GM18526 (cell line): ENCODE data around the gene EPHB4.

Experiments used
- POLR2A ChIP-seq: IDR thresholded peaks from 3 replicates; pipeline ENCODE4 v1.6.1; 2011; ENCODE audit not compliant: insufficient read length; ENCODE audit errors: extremely low read depth

EPHB4 gene

DNA sequence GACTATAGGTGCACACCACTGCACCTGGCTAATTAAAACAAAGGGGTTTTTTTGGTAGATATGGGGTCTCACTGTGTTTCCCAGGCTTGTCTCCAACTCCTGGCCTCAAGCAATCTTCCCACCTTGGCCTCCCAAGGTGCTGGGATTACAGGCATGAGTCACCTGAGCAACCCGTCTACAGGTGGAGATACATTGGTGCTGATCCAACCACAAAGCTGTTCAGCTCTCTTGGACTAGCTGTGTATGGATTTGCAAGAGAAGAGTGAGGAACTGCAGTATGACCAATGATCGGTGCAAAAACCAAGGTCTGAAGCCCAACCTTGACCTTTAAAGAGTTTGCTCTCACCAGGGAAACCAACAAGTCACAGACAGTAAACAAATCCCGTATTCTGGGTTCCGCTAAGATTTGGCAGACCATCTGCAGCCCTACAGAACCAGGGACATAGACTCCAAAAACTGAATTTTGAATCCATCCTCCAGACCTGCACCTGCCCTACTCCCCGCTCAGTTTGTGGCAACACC lies 18.9 kb downstream of the EPHB4 start:
- no peak for TF ChIP-seq POLR2A

DNA sequence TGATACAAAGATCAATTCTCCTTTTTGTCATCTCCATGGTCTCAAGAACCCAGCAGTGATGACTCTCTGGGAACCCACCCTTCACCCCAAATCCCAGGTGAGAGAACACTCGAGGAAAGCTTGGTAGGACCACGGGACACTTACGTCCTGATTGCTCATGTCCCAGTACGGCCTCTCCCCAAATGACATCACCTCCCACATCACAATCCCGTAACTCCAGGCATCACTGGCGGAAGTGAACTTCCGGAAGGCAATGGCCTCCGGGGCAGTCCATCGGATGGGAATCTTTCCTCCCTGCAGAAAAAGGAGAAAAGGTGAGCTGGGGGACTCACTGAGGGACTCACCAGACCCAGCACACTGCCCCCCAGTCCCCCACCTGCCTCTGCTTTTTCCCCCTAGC lies 21.0 kb downstream of the EPHB4 start:
- no peak for TF ChIP-seq POLR2A

DNA sequence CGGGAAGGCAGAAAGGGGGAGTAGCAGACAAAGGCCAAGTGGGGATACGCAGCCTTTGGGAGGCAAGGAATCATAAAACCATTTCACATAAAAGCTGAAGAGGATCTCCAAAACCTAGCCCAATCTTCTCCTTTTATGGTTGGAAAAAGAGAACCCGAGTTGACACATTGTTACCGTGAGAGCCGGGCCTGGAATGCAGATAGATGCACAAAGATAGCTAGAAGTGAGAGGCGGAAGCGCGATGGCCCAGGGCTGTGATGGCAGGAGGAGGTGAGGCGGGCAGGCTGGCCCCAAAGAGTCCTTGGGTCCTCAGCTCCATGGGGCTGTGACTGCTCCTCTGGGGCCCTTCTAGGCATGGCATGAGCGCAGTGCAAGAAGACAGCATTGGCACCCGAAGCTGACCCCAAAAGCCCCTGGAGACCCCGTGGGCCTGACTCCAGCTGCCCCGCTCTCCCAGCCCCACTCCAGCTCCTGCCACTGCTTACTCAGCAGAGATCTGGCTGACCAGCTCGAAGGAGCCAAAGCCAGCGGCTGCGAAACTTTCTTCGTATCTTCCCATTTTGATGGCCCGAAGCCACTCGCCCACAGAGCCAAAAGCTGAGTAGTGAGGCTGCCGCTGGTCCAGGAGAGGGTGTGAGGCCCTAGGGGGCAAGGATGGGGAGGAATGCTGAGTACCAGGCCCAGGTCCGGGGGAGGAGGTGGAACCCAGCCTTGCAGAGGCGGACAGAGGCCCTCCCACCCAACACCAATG lies 22.5 kb downstream of the EPHB4 start:
- no peak for TF ChIP-seq POLR2A

DNA sequence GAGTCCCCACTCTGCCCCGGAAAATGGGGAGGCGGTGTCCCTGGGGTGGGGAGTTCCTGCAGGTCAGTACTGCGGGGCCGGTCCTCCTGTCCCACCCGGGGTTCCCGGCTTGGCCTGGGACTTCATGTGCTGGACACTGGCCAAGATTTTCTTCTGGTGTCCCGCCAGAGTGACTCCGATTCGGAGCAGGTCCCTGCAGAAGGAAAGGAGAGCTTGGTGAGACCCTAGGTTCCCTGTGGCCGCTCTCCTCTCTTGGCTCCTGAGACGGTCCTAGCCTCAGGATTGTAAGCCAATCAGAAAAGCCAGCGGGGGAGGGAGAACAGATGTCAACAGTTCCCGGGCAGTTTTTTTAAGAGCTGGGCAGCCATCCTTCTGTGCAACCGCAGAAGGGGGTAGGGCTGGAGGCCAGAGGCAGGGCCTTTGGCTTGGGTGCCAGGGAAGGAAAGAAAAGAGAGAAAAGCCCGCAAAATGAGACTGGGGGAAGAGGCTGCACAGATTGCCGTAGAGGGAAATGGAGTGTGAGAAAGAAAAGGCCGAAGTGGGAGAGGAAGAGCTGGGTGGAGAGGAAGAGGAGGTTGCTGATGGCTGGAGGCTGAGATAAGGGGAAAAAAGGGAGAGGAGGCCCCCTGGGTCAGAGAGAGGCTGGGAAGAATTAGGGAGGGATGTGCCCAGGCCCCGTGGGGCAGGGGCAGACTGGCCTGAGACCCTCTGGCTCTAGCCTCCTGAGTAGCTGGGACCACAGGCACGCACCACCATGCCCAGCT lies 23.7 kb downstream of the EPHB4 start:
- TF ChIP-seq POLR2A = peak; percentile 15

DNA sequence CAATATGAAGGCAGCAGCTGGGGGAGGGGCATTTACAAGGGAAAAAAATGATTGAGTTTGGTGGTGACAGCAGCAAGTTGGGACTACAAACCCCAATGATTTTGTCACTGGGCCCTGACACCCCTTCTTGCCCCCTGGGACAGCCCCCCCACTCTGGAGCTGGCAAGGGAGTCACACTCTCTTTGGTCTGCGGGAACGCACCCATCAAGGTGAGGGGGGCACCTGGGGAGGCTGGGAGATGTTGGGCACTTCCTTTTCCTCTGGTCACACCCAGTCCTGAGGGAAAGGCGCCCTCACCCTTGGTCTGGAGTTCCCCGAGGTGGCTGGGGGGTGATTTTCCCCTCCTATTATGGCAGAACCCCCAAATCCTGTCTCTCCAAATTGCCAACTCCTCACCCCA lies 24.4 kb downstream of the EPHB4 start:
- TF ChIP-seq POLR2A = no peak

DNA sequence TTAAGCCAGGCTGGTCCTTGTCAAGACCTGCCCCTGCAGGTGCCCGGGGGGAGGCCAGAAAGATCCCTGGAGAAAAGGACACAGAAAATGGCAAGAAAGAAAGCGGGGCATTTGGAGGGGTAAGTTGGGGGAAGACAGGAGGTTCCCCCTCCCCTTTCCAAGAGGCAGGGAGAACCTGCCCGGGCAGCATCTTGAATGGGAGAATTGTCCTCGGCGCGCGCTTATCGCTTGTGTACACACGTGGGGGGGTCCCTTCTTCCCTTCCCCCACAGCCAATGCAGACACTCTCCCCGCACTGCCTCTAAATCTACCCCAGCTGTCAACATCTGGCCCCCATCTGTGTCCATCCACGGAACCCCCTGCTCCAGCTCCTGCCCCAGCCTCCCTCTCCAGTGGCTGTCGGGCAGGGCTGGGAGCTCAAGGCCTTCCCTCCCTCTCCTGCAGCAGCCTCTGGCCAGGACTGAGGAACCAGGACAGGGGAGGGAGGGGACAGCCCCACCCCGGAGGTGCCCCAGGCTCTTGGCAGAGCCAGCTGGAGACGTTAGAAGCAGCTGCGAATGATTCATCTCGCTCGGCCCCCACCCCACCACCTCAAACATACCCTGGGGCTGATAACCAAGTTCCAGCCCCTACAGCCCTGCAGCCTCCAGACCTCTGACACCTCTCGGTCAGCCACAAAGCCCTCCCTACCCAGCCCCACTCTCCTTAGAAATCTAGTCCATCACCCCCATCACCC lies 25.3 kb downstream of the EPHB4 start:
- TF ChIP-seq POLR2A = no peak

DNA sequence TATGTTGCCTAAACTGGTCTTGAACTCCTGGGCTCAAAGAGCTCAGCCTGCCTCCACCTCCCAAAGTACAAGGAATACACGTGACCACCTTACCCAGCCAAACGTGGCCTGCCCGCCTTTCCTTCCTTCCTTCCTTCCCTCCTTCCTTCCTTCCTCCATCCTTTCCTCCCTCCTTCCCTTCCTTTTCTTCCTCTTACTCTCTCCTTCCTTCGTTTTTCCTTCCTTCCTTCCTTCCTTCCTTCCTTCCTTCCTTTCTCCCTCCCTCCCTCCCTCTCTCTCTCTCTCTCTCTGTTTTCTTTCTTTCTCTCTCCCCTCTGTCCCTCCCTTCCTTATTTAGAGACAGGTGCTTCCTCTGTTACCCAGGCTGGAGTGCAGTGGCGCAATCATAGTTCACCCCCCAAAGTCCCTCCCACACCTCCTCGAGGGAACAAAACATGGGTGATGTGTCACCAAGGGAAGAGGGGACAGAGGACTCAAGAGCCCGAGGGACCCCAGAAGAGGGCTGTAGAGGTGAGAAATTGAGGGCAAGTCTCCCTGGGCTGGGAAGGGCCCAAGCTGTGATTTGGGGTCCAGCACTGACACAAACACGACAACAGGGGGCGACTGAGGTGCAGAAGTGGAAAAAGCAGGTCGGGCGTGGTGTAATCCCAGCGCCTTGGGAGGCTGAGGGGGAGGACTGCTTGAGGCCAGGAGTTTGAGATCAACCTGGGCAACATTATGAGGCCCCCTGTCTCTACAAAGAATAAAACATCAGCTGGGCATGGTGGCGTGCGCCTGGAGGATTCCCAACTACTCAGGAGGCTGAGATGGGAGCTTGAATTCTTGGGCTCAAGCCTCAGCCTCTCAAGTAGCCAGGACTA lies 28.1 kb downstream of the EPHB4 start:
- no peak for TF ChIP-seq POLR2A

DNA sequence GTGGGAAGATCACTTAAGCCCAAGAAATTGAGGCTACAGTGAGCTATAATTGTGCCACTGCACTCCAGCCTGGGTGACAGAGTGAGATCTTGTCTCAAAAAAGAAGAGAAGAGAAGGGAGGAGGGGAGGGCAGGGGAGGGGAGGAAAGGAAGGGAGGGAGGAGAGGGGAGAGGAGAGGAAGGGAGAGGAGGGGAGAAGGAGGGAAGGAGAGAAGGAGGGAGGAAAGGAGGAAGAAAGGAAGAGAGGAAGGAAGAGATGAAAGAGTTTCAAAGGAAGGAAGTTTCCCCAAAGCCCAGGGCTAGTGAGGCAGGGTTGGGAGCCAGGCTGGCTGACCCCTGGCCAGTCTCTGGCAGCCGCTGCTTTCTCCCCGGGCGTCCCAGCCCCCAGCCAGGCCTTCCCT lies 32.6 kb downstream of the EPHB4 start:
- no peak for TF ChIP-seq POLR2A

DNA sequence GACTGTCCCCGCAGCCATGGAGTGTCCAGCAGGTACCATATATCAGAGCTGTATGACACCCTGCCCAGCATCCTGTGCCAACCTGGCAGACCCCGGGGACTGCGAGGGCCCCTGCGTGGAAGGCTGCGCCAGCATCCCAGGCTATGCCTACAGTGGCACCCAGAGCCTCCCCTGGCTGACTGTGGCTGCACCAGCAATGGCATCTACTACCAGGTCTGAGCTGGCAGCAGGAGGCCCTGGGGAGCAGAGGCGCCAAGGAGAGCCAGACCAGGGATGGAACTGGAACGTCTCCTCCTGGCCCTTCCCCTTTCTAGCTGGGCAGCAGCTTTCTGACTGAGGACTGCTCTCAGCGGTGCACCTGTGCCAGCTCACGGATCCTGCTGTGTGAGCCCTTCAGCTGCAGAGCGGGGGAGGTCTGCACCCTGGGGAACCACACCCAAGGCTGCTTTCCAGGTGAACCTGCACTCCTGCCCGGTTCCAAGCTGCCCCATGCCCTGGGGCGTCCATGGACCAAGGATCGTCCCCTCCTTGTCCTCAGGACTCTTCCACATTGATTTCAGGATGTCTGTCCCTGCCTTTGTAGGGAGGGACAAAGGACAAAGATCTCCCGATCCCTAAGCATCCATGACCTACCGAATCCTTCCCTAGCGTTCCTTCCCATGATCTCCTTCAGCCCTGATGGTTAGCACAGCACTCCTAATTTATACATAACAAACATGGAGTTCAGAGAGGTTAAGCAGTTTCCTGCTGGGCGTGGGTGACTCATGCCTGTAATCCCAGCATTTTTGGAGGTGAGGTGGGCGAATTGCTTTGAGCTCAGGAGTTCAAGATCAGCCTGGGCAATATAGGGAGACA lies 33.3 kb downstream of the EPHB4 start:
- no peak for TF ChIP-seq POLR2A

DNA sequence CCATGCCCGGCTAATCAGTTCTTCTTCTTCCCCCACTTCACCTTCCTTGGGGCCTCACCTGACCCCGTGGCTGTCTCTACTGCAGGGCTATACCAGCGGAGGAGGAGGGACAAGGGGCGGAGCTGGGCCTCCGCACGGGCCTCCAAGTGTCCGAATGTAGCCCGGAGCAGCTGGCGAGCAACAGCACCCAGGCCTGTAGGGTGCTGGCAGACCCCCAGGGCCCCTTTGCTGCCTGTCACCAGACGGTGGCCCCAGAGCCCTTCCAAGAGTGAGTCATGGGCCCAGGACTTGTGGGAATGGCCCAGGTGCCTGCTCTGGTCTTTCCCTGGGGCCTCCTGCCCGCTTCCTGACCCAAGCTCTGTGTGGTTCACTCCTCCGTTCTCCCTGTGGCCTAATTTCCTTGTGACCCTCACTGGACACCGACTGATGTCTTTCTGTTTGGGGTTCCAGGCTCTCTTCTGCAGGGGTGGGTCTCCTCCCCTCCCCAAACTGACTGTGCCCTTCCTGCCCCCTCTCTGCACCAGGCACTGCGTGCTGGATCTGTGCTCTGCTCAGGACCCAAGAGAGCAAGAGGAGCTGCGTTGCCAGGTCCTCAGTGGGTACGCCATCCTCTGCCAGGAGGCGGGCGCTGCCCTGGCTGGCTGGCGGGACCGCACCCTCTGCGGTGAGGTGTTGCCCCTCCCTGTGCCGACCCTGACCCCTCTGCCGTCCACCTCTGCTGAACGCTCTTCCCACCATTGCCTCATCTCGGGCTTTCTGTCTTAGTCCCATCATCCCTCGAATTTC lies 35.2 kb downstream of the EPHB4 start:
- TF ChIP-seq POLR2A = no peak

DNA sequence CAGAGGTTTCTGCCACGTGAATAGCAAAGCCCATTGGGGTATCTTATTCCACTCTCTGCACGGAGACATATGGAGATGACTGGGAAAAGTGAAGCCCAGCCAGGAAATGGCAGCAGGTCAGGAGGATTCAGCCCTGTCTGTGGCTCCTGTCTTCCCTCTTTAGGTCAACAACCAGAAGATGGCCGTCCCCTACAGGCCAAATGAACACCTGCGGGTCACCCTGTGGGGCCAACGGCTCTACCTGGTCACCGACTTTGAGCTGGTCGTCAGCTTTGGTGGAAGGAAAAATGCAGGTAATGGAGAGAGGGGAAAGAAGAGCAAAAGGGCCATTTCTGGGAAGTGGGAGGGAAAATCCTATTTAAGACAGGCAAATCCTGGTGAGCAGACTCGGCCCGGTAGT lies 38.3 kb downstream of the EPHB4 start:
- TF ChIP-seq POLR2A = no peak

DNA sequence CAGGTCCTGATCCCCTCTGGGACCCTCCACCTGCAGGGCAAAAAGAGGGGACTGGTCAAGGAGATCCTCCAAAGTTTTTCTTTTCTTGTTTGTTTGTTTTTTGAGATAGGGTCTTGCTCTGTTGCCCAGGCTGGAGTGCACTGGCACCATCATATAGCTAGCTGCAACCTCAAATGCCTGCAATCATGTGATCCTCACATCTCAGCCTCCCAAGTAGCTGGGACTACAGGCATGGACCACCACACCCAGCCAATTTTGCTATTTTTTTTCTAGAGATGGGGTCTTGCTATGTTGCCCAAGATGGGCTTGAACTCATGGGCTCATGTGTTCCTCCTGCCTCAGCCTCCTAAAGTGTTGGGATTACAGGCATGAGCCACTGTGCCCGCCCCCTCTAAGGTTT lies 41.0 kb downstream of the EPHB4 start:
- no peak for TF ChIP-seq POLR2A

DNA sequence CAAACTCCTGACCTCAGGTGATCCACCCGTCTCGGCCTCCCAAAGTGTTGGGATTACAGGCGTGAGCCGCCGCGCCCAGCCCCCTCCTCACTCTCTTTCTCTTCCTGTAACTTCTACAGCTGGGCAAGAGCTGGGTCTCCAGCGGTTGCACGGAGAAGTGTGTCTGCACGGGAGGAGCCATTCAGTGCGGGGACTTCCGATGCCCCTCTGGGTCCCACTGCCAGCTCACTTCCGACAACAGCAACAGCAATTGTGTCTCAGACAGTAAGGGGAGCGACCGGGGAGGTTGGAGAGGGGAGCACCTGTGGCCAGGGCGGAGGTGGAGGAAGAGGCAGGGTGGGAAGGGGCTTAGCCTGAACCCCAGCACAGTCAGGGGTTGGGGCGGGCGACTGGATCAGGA lies 41.4 kb downstream of the EPHB4 start:
- TF ChIP-seq POLR2A = no peak
